NK-92 (cell line): ENCODE measurements around the gene GRIA3.
"Not testable (repeated sequence)": the region's sequence is repeated elsewhere in the genome, so short reads cannot be mapped to it uniquely, and the experiment has no call there.

Experiments
- DNase-seq: peaks from one replicate; lab custom pipeline; 2025; ENCODE audit not compliant: unreplicated experiment; lab: John Stamatoyannopoulos, UW

The GRIA3 gene

DNA sequence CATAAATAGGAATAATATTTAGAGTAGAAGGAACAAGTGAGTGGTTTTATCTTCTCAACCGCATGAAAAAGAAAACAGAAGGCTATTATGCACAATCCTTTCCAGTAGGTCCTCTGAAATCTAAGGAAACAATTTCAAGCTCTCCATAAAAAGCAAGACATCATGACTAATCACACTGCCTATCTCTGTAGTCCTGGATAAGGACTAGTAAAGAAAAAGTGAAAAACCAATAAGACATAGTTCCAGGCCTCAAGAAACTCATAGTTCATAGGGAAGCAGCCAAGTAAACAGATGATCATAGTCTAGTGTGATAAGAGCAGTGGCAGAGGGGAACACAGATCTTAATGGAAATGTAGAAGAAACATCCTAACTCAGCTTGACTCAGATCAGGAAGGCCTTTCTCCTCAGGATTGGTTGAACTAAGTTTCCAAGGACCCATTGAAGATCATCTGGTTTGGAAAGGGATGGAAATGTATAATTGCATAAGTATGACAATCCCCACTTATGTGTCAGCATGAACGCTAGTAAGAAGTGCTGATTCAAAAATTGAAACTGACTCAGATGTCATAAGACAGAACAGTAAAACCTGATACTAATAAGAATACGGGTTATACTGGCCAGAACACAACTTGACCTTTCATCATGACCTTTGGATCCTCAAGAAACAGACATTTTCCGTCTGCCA is 155.3 kb downstream of the GRIA3 start:
- no peak for DNase-seq

DNA sequence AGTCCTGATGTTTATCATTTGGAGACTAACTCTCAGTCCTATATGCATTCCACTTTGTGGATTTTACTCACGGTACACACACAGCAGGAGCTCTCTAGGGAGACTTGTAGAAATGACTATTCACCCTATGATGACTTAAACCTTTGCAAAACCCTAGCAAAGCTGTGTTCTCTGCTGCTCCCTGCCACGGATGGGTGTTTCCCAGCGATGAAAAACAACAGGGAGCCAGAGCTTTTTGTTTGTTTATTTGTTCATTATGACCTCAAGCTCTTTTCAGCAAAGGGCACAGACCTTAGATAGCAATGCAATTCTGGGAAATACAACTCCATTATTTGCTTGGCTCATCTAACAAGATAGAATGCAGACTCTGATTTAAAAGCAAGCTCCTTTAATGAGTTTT is 156.6 kb downstream of the GRIA3 start:
- no peak for DNase-seq

DNA sequence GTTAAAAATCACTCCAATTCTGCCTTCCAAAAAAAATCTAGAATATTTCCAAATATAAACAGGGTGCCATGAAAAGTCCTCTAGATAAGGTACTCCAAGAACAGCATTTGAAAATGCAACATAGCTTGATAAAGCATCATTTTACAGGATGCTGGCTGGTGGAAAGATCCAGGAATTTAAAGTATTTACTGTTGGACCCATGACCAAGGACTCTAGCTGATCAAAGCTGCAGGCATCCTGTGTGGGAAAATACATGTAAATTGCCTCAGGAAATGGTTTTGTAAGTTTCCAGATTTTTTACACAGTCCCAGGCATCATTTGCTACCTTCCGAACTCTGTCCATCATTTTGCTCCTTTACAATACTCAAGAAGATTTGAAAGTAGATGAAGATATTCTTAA is 164.4 kb downstream of the GRIA3 start:
- DNase-seq, result no peak

DNA sequence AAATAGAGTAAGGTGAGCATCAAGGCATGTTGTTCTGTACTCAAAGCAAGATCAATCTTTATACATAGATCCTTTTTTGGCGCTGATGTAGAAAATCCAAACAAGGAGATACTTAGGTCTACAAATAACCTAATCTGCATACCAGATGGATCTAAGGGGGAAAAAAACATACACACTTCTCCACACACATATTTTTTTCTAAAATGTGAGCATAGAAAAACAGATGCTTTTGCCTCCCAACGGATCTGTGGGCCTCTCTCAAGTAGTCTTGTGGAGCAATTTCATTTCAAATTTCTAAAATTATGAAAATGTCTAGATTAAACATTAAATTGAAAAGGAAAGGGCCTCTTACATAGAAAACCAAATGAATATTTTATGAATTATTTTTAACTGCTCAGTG is 166.1 kb downstream of the GRIA3 start:
- no peak for DNase-seq

DNA sequence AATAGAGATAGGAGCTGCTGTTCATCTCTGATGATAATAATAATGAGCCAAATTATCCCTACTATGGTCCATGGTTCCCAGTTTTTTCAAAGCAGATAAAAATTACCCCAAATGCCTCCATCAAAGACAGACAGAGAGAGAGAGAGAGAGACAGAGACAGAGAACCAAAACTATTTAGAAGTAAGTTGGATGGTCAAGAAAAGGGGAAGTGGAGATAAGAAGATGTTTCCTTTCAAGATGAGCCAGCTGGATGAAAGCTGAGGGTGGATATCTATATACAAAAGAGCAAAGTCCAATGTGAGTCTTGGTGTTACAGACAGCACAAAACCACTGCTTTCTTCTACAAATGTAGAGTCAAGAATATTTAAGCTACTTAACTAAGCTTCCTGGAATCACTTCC is 173.9 kb downstream of the GRIA3 start:
- no peak for DNase-seq

DNA sequence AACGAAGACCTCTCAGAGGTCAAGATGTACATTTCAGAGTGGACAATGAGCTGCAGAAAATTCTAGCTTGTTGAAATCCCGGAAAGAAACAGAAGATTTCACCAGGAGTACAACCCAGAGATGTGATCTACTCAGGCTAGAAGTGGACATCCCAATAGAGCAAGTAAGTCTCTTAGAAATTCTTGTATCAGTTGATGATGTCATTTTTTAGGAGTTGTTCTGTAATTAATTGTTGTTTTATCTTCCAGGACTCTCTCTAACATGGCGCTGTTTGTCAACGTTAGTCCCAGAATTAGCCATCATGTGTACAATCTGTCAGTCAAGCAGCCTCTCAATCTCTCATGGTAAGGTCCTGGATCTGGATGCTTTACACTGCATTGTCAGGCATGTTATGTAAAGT is 174.4 kb downstream of the GRIA3 start:
- DNase-seq, result no peak

DNA sequence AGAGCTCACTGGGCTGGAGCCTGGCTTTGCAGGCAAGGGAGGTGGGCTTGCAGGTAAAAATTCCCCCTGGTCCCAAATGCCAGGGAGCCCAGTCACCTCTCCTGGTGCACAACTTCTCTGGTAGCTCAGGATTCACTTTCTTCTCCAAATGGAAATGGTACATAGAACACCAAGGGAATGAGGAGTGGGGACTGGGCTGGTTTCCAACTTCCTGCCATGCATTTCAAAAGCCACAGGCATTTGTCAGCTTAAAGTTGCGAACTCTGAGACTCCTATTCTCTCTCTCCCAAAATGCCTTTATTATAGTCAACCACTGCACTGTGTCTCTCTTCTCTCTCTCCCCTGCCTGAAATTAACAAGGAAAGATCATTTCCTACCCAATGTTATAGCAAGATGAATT is 177.3 kb downstream of the GRIA3 start:
- DNase-seq, result no peak

DNA sequence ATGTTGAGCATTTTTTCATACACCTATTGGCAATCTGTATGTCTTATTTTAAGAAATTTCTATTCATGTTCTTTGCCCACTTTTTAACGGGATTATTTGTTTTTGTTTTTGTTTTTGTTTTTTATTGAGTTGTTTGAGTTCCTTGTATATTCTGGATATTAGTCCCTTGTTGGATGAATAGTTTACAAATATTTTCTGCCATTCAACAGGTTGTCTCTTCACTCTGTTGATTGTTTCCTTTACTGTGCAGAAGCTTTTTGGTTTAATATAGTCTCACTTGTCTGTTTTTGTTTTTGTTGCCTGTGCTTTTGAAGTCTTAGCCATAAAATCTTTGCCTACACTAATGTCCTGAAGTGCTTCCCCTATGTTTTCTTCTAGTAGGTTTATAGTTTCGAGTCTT is 202.1 kb downstream of the GRIA3 start:
- DNase-seq, result not testable (repeated sequence)

DNA sequence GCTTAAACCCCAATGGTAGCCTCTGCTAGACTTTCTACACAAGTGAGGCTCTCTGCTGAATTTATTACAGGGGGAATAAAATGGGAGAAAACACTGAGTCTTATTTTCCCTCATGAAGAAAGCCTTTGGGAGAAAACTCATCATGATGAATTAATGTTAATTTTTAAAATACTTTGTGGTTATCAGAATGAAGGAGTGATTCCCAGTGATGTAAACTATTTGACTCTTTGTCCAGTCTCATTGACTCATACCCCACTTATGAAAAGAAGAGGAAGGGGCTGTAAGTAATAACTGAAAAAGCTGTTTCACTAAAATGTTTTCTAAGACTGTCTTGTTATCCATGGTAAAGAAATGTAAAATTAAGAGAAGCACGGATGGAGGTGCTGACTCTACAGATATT is 208.8 kb downstream of the GRIA3 start:
- DNase-seq, result no peak

DNA sequence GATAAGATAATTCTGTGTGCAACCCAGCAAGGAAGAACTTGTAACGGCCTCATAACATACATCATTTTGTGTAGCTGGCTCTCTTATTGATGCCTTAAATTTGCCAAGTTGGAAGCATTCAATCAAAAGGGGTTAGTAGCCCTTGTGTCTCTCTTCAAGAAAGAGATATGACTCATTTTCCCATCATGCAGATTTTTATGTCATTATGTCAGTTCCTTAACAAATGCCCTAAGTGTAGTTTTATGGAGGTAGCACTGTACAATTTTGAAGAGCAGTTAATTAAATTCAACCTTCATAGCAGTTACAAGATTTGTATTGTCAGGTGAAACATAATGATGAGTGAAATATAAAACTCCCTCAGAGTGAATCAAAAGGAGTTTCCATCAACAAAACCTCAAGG is 215.6 kb downstream of the GRIA3 start:
- DNase-seq, result no peak

DNA sequence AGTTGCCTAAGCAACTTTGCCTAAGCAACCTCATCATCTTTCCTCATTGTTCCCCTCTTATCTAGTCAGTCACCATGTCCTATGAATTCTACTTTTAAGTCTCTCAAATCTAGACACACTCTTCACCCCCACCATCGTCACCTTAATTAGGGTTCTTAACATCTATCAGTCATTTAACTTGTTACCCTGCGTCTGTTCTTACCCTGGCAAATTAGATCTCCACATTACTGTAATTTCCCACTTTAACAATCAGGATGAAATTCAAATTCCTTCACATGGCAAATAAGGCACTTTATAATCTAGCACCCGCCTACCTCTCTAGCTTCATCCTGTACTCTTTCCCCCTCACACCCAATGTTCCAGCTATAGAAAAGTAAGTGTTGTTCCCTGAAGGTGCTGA is 221.2 kb downstream of the GRIA3 start:
- DNase-seq, result no peak

DNA sequence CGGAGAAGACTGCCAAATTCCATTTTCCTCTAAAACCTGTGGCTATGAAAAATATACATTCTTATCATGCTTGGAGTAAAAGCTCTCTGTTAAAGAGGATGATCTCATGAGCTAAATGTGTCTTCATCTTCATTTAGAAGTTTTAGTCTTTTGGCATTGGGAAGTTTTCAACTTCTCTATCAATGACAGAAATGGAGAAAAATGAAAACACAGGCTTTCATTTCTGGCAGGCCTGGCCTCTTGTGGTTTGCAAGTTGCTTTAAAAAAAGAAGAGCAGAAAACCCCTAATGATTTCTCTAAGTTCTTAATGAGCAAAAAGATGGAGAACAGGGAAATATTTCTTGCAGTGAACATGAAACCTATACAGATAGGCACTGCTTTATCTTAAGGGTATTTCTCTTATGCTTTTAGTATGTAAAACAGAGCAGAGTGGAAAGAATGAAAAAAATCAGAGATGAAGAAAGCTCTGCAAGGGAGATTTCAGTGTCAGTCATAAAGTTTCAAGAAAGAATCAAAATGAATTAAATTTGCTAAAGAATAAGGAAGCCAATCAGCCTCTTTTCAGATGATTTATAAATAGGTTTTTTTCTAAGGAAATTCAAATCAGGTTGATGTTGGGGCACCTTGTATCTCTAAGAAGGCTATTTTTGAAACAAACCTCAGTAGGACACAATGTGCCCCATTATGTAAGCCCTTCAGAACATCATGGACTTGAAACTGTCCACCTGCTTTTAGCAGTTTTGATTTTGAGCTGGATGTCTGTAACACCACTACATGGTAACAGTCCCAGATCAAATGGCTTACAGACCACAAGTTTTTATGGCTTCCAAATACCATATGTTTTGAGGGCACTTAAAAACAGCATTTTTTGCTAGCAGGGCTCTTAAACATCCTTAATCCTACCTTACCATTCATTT is 225.0 kb downstream of the GRIA3 start:
- DNase-seq, result no peak

DNA sequence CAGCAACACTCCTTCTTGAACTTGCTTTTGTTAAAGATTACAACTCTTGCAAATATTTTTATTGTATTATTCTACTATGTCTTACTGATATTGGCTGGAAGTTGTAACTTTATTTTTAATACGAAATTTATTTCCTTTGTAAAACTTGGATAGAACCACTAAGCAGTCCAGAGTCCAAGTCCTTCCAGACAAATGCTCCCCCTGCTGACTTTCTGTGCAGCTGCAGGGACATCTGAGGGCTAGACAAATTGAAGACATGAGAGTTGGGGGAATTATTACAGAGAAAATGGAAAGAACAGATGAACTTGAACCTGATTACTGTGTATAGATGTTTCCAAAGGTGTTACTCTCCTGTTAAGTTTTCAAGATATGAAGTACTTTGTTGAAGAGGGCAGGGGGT is 238.8 kb downstream of the GRIA3 start:
- DNase-seq, result no peak

DNA sequence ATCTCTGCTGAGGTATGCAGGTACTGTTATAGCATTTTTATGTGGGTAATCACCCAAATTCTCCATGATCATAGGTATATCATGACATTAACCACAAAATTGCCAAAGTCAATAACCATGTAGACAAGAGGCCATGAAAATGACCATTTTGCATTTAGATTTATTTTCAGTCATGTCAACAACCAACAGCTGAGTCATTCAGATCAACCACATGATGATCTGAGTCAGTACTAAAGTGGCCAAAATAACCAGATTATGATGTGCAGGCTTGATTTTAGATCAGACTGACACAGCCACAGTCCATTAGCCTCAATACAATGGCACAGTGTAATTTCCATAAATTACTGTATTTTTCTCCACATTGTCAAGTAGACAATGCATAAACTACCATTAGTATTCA is 240.5 kb downstream of the GRIA3 start:
- no peak for DNase-seq

DNA sequence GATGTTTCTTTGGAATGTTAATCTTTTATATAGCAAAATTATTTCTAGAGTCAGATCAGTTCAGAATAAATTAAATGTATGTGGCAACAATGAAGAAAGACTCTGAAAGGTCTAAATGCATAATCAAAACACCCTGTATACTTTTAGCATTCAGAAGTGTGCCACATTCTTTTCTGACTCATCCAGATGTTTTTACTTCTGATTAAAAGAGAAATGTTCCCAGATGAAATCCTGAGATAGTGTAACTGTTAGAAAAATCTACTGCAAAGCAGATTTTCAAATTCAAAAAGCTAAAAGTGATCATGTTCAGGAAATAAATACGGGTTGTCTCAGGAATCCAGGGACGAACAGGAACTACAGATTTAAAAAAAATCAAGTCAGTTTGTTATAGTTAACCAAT is 241.4 kb downstream of the GRIA3 start:
- DNase-seq, result no peak

DNA sequence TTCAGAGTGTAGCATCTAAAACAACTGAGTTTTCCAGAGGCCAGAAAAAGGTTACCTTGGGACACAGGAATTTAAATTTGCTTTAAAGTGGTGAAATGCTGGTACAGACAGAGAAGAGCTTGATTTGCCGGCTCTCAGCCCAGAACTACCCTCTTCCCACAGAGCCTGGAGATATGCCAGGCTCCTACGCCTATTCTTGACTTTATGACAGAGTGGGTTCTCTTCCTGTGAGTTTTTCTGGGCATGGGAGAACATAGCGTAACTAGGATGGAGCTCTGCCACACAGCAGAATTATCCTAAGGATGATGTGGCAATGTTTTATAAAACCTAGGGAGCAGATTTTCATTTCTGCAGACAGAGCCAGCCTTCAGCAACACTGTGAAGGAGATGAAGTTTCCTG is 241.8 kb downstream of the GRIA3 start:
- no peak for DNase-seq

DNA sequence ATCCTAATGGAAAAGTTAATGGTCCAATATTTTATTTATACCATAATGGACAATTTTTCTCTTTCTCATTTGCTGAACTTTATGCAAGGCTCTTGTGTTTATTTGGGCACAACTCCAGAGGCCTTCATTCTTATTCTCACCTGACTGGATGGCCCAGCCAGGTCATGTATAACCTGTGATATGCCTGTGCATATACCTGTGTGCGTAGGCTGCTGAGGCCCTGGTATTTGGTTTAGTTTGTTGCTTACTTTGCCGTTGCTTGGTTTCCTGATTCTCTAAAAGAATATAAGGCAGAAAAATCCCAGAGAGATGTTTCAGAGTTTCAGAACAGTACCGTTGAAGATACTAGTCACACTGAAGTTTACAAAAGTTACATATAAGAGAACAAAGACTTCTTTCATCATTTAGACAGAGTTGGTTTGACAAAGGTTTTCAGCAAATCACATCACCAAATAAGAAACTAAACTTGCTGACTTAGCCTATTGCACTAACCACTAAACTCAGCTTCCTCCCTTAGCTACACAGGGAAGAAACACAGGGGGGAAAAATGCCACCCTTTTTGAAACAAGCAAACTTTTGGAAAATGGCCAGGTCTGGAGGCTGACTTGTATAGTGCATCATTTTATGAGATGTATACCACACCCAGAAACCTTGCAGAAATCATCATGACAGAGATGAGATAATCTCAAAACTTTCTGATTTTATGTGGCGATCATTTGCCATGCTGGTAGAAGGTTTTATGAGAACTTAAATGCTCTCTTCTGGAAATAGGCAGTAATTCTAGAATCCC is 248.5 kb downstream of the GRIA3 start:
- DNase-seq, result no peak

DNA sequence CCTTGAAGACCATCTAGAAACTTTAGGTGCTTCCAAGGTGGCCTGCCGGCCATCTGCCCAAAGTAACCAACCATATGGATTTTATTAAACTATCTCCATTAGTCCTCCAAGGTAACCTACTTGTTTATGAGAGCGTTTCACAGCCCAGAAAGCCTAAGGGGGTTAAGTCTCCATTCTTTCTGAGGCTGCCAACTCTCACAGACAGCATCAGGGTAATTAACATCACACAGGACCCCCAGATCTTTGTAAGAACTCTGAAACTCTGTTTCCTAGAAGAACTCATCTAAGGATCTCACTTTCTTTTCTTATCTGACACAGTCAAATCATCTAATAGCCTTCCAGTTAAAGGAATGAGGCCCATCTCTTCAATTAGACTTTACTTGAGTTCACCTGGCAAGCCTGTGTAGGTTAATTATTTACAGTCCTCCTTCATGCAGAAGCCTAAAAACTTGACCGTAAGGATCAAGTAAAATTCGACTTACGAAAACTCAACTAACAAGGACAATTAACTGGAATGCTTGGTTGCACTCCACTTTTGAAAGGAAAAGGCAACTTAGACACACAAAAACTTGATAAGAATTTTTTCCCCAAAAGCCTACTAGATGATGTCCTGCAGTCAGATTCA is 252.5 kb downstream of the GRIA3 start:
- DNase-seq, result no peak

DNA sequence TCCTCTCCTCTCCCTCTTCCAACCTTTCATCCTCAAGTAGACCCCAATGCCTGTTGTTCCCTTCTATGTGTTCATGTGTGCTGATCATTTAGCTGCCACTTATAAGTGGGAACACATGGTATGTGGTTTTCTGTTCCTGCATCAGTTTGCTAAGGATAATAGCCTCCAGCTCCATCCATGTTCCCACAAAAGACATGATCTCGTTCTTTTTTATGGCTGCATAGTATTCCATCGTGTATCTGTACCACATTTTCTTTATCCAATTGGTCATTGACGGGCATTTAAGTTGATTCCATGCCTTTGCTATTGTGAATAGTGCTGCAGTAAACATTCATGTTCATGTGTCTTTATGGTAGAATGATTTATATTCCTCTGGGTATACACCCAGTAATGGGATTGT is 255.8 kb downstream of the GRIA3 start:
- DNase-seq, result not testable (repeated sequence)

DNA sequence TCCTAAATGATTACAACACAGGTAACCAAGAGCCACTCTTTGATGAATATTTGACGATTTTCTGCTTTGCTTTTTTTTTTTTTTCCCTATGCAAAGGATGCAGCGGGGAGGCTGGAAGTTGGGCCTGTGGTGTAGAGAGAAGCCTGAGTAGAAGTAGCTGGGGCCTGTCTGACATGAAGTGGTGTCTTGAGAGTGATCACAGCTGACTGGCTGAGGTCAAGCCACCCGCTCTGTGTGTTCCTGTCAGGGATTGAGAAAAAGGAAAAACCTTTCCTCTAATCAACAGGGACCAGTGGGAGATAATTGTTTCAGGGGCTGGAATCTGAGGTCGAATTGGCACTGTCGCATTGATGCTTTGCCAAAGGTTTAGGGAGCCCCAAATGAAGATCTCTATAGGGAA is 258.7 kb downstream of the GRIA3 start:
- DNase-seq, result no peak

DNA sequence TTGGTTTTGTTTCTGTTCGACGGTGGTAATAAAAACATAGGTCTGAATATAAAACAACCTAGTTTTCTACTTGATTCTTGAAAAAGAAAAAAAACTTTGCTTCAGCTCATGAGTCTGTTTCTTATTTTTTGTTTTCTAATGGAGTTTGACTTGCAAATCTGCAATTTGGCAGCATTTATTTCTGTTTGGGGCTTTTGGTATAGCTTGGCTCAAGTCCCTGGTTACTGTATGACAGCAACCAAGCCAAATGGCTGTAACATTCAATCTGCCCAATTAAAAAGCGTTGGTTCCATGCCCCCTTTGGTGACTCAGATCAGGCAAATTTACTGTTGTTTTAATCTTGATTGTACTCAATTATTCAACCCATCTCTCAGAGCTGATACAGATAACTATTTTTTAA is 263.4 kb downstream of the GRIA3 start:
- no peak for DNase-seq
